Astrocyte of the hippocampus (primary cell): ENCODE results near the gene ACAP3.
"Not testable (repeated sequence)": the region's sequence is repeated elsewhere in the genome, so short reads cannot be mapped to it uniquely, and the experiment has no call there.

Experiments used
- DNase-seq: peaks from one replicate; pipeline ENCODE4 v3.0.0; 2011; ENCODE audit warnings: low read depth, low spot score

The ACAP3 gene

GRCh38 chr1:1267488-1268283 is 40.0 kb downstream of the ACAP3 start:
- no peak for DNase-seq

- peak; percentile 95 for DNase-seq
These were observed 42.9 kb downstream of the ACAP3 start for GRCh38 chr1:1264868-1265272.

- no peak for DNase-seq
These were observed 43.7 kb downstream of the ACAP3 start for GRCh38 chr1:1264026-1264425.

- no peak for DNase-seq
These were observed 45.0 kb downstream of the ACAP3 start for GRCh38 chr1:1262758-1263157.

- DNase-seq = no peak
These were observed 45.7 kb downstream of the ACAP3 start for GRCh38 chr1:1262071-1262470.

- DNase-seq = no peak
These were observed 46.7 kb downstream of the ACAP3 start for GRCh38 chr1:1260843-1261560.

- no peak for DNase-seq
These were observed 47.7 kb downstream of the ACAP3 start for GRCh38 chr1:1259951-1260600.

- DNase-seq = no peak
These were observed 48.2 kb downstream of the ACAP3 start for GRCh38 chr1:1259540-1259939.

GRCh38 chr1:1259119-1259488 is 48.6 kb downstream of the ACAP3 start:
- DNase-seq = no peak

GRCh38 chr1:1256956-1257871 is 50.5 kb downstream of the ACAP3 start:
- DNase-seq = no peak

GRCh38 chr1:1255611-1256010 is 52.1 kb downstream of the ACAP3 start:
- no peak for DNase-seq

- DNase-seq = no peak
These were observed 52.7 kb downstream of the ACAP3 start for GRCh38 chr1:1255078-1255477.

- peak; percentile 85 for DNase-seq
These were observed 53.1 kb downstream of the ACAP3 start for GRCh38 chr1:1254667-1254998.

GRCh38 chr1:1253972-1254666 is 53.6 kb downstream of the ACAP3 start:
- no peak for DNase-seq

GRCh38 chr1:1253314-1253713 is 54.4 kb downstream of the ACAP3 start:
- DNase-seq = no peak

GRCh38 chr1:1250786-1251284 is 56.9 kb downstream of the ACAP3 start:
- DNase-seq = no peak

GRCh38 chr1:1248009-1248913 is 59.5 kb downstream of the ACAP3 start:
- DNase-seq = not testable (repeated sequence)

- DNase-seq = no peak
These were observed 60.3 kb downstream of the ACAP3 start for GRCh38 chr1:1247341-1247913.

- peak; percentile 47 for DNase-seq
These were observed 61.0 kb downstream of the ACAP3 start, which contains the start of gene C1QTNF12 for GRCh38 chr1:1246577-1247340. Gene C1QTNF12, minus strand, starts transcription at chr1:1246722. Its CDS starts 32 bp downstream, at chr1:1246690.
